HepG2 (cell line): ENCODE results near the gene FAM187B. TPM values are rescaled to one million over a fixed set of nuclear protein-coding genes. Genes with fewer than 3 reads are reported as not detected.

ENCODE experiments used
- ATAC-seq: fragments of 200-7000 bp; cut with Tn5 transposase; 3 replicates; pipeline ENCODE4 v1.9.1; 2020; ENCODE audit warnings: mild to moderate bottlenecking, moderate library complexity
- BruUV-seq: library from RNA; stranded (reverse); fragments of 400-500 nt; replicated peaks from 2 replicates; lab custom pipeline; 2021; lab: Mats Ljungman, UMichigan
- CTCF ChIA-PET: fragments of 300-600 bp; formaldehyde crosslinking; extraction: SDS; loops from one replicate; lab custom pipeline; 2021; ENCODE audit warnings: low total read pairs, inconsistent platforms, low intra/inter-chr PET ratio; lab: Yijun Ruan, JAX
- POLR2A ChIA-PET: fragments of 350-600 bp; sonication (Branson Sonifier 250); formaldehyde crosslinking; loops from one replicate; lab custom pipeline; 2020; ENCODE audit warnings: antibody characterized with exemption, inconsistent platforms; lab: Yijun Ruan, JAX
- DNase-seq: peaks from one replicate; pipeline ENCODE4 v3.0.0-alpha.2; 2015; ENCODE audit warnings: low spot score
- FAIRE-seq: peaks from 3 replicates; lab custom pipeline; 2011; peaks lifted over from hg19 to GRCh38; lab: Jason Lieb, UNC
- H2AFZ ChIP-seq: one replicate; pipeline ENCODE4 v1.6.1; 2011; ENCODE audit warnings: low read length, inconsistent platforms
- H3K27ac ChIP-seq: fragments of 300-600 bp; 3 replicates; pipeline ENCODE4 v1.8.0; 2011; ENCODE audit warnings: mixed run types, mild to moderate bottlenecking, mixed read lengths, low read length, inconsistent platforms; ENCODE audit not compliant: insufficient read depth; ENCODE audit errors: extremely low read length
- H3K27me3 ChIP-seq, 2 experiments: fragments of 200-600 bp in 1 of 2; 2 replicates in 1 of 2; 3 replicates in 1 of 2; pipeline versions ENCODE4 v1.6.0 to v1.8.0; 2011; ENCODE audit warnings: low read length in 2 of 2, mild to moderate bottlenecking in 2 of 2, moderate library complexity in 2 of 2, inconsistent platforms in 1 of 2; ENCODE audit not compliant: insufficient read depth in 2 of 2, control insufficient read depth in 1 of 2
- H3K36me3 ChIP-seq, 2 experiments: fragments of 200-600 bp in 1 of 2; replicated peaks in 1 of 2; 2 replicates in 1 of 2; 3 replicates in 1 of 2; pipeline versions ENCODE4 v1.5.1 to v1.8.0; 2011; ENCODE audit warnings: low read length in 2 of 2, inconsistent platforms in 1 of 2; ENCODE audit not compliant: insufficient read depth in 2 of 2, control insufficient read depth in 1 of 2
- H3K4me1 ChIP-seq: 2 replicates; pipeline ENCODE4 v1.5.1; 2012; ENCODE audit warnings: low read length, inconsistent platforms; ENCODE audit not compliant: insufficient read depth
- H3K4me2 ChIP-seq: 2 replicates; pipeline ENCODE4 v1.6.0; 2011; ENCODE audit warnings: low read depth, low read length, inconsistent platforms
- H3K4me3 ChIP-seq, 3 experiments: fragments of 200-600 bp in 1 of 3; sonication (generic), shearing (Covaris generic) in 1 of 3; replicated peaks in 1 of 3; 2 replicates each; pipeline ENCODE4 v1.5.1; 2011 to 2016; ENCODE audit warnings: low read length in 3 of 3, inconsistent platforms in 2 of 3, low read depth in 2 of 3, mild to moderate bottlenecking in 2 of 3, control low read depth in 1 of 3, mixed read lengths in 1 of 3; ENCODE audit not compliant: insufficient read depth in 1 of 3
- H3K79me2 ChIP-seq: one replicate; pipeline ENCODE4 v1.6.1; 2011; ENCODE audit warnings: low read length, inconsistent platforms; ENCODE audit not compliant: insufficient read depth
- H3K9ac ChIP-seq: 2 replicates; pipeline ENCODE4 v1.6.0; 2011; ENCODE audit warnings: mild to moderate bottlenecking, low read depth, low read length, inconsistent platforms; ENCODE audit not compliant: insufficient read depth
- H3K9me3 ChIP-seq: 2 replicates; pipeline ENCODE4 v1.5.1; 2012; ENCODE audit warnings: mild to moderate bottlenecking, low read length
- H4K20me1 ChIP-seq: 2 replicates; pipeline ENCODE4 v1.6.0; 2011; ENCODE audit warnings: inconsistent platforms, mild to moderate bottlenecking, low read length, moderate library complexity; ENCODE audit not compliant: insufficient read depth
- DPF2 ChIP-seq: sonication (generic); formaldehyde crosslinking; IDR thresholded peaks from 2 replicates; pipeline ENCODE4 v1.4.0; 2020; ENCODE audit warnings: mild to moderate bottlenecking, low read depth, missing genetic modification reagents, borderline replicate concordance
- SYNCRIP ChIP-seq: fragments of 200-400 bp; formaldehyde crosslinking; IDR thresholded peaks from 2 replicates; pipeline ENCODE4 v1.6.1; 2018; ENCODE audit warnings: mild to moderate bottlenecking, low read depth, low read length; ENCODE audit not compliant: insufficient read depth
- ZNF616 ChIP-seq: sonication (generic); formaldehyde crosslinking; IDR thresholded peaks from 2 replicates; pipeline ENCODE4 v1.5.0; 2020; ENCODE audit warnings: low read depth, mild to moderate bottlenecking, missing genetic modification reagents
- WGBS: methylation state at CpG from one replicate; pipeline ENCODE4 v1.1.6; 2017; ENCODE audit warnings: low lambda C conversion rate; 5-methylcytosine and 5-hydroxymethylcytosine counted together
- in situ Hi-C: cut with HindIII; loops from 2 replicates; pipeline ENCODE4 v1.10.0; 2017; ENCODE audit warnings: low pct_unique_long_range_greater_than_20kb; ENCODE audit not compliant: extremely low pct_ligation_motif_present
- intact Hi-C: fragments of 100-400 bp; cut with micrococcal nuclease; formaldehyde crosslinking; loops from one replicate; pipeline ENCODE4 v1.10.0; 2022; ENCODE audit not compliant: unreplicated experiment
- polyA plus RNA-seq, 8 experiments: library from polyadenylated mRNA; depleted of rRNA in 3 of 8; stranded (reverse) in 7 of 8; unstranded in 1 of 8; fragments of >200 nt; fragmentation: Illumina TruSeq in 4 of 8; extraction: Trizol in 4 of 8; gene quantifications; 2 replicates each; pipeline versions ENCODE4 v1.2.1 to v1.2.3, GENCODE V29; 2011 to 2016; ENCODE audit warnings: low read depth in 4 of 8, missing spikeins in 1 of 8, mixed read lengths in 1 of 8; ENCODE audit not compliant: insufficient read depth in 1 of 8
- total RNA-seq, 5 experiments: library from RNA; depleted of rRNA; stranded (reverse); fragments of >200 nt; fragmentation: Illumina TruSeq; extraction: Trizol; gene quantifications; 2 replicates each; pipeline ENCODE4 v1.2.3, GENCODE V29; 2016; ENCODE audit warnings: low read depth in 1 of 5
- TF ChIP-seq, protein P1 (sequence below): sonication (generic); formaldehyde crosslinking; IDR thresholded peaks from 2 replicates; pipeline ENCODE4 v1.5.0; 2020; ENCODE audit warnings: missing genetic modification reagents

FAM187B gene
- total and polyA plus RNA-seq, 2 of the 13 experiments (the other 11 are each of a cell fraction or from before 2014, with no cell fraction given): not detected

DNA sequence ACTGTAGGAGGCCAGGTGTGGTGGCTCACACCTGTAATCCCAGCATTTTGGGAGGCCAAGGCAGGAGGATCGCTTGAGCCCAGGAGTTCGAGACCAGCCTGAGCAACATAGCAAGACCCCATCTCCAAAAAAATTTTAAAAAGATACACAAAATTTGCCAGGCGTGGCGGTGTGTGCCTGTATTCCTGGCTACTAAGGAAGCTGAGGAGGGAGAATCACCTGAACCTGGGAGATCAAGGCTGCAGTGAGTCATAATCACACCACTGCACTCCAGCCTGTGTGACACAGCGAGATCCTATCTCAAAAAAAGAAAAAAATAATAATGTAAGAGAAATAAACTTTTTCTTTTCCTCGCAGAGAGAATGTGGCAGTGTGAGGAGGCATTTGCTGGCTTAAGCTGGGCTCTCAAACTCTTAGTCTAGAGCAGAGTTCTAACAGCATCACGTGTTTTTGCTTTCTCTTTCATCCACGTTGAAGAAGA, 21.1 kb downstream of the FAM187B start:
- ChIA-PET POLR2A (no interaction called here), CTCF (no interaction called here)
- ATAC-seq (no peak), DNase-seq (no peak), FAIRE-seq (no peak)
- no peaks in the 10 kb centered on the region; a peak in 2 of 5 replicates for H3K27me3 ChIP-seq
- H3K4me1 ChIP-seq: peaks cover 17% of the 10 kb centered on the region
- no TSS peak for BruUV-seq
- no peak overlapping the region for H3K9ac ChIP-seq
- H3K79me2 ChIP-seq: no peaks in the 10 kb centered on the region
- in situ Hi-C loops: no loop called here
- H4K20me1 ChIP-seq: no peaks in the 10 kb centered on the region
- H3K4me3 ChIP-seq: no peak overlapping the region
- no peaks in the 10 kb centered on the region for H3K36me3 ChIP-seq
- no peak overlapping the region for H3K27ac ChIP-seq
- TF ChIP-seq ZNF616 (CRISPR knock-in tag) (no peak), DPF2 (CRISPR knock-in tag) (no peak)
- TF ChIP-seq, protein P1, sequence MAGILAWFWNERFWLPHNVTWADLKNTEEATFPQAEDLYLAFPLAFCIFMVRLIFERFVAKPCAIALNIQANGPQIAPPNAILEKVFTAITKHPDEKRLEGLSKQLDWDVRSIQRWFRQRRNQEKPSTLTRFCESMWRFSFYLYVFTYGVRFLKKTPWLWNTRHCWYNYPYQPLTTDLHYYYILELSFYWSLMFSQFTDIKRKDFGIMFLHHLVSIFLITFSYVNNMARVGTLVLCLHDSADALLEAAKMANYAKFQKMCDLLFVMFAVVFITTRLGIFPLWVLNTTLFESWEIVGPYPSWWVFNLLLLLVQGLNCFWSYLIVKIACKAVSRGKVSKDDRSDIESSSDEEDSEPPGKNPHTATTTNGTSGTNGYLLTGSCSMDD: no peak
- H2AFZ ChIP-seq: no peak overlapping the region
- no peaks in the 10 kb centered on the region for H3K9me3 ChIP-seq
- WGBS: 21% methylated on average over 8 of the region's 8 CpGs
- intact Hi-C loops: no loop called here
- no peak overlapping the region for H3K4me2 ChIP-seq

DNA sequence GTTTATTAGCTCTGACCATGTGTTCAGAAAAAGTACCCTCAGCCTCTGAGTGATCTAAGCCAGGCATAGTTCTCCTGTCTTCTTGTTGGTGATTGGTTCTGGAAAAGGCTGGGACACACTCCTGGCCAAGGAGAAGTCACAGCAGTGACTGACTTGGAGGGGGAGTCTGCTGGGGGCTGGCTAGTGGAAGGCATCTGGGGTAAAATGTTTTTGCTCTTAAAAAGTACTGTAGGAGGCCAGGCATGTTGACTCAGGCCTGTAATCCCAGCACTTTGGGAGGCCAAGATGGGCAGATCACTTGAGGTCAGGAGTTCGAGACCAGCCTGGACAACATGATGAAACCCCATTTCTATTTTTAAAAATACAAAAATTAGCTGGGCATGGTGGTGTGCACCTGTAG, 21.7 kb downstream of the FAM187B start:
- H3K4me3 ChIP-seq: no peak overlapping the region
- FAIRE-seq (no peak), ATAC-seq (no peak), DNase-seq (no peak)
- H3K27ac ChIP-seq: no peak overlapping the region
- H3K79me2 ChIP-seq: no peaks in the 10 kb centered on the region
- H2AFZ ChIP-seq: no peak overlapping the region
- ChIA-PET POLR2A (no interaction called here), CTCF (no interaction called here)
- peaks cover 13% of the 10 kb centered on the region for H3K4me1 ChIP-seq
- H3K36me3 ChIP-seq: no peaks in the 10 kb centered on the region
- no peak overlapping the region for H3K4me2 ChIP-seq
- no peak for TF ChIP-seq SYNCRIP
- BruUV-seq: no TSS peak
- WGBS: 62% methylated on average over 1 of the region's 1 CpG
- no peaks in the 10 kb centered on the region for H3K9me3 ChIP-seq
- no peak overlapping the region for H3K9ac ChIP-seq
- intact Hi-C loops: no loop called here
- no peaks in the 10 kb centered on the region; a peak in 2 of 5 replicates for H3K27me3 ChIP-seq
- H4K20me1 ChIP-seq: no peaks in the 10 kb centered on the region
- in situ Hi-C loops: no loop called here
